ENCODE results near the gene GNGT2.

Gene GNGT2

DNA sequence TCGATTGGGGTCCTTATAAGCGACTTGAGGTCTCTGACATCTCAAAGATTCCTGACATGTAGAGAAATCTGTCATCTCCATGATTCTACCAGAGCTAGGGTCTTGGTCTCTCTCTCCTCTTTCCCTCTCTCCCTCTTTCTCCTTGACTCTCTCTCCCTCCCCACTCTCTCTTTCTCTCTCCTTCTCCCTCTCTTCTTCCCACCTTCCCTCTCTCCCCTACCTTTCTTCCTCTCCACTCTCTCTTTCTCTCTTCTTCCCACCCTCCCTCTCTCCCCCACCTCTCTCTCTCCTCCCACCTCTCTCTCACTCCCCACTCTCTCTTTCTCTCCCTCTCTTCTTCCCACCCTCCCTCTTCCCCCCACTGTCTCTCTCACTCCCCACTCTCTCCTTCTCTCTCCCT lies 45.2 kb downstream of the GNGT2 start:
- Histone ChIP-seq H3K9me3 (replicated peaks in 1 of 2; ENCODE audit: control insufficient read depth in 2 of 2, insufficient read depth in 1 of 2, low read depth in 1 of 2, low read length in 2 of 2) (peaks cover 0 to under 1% of the 10 kb centered on the region in 2 donors), H2AK5ac (ENCODE audit: low read depth, low read length) (no peak overlapping the region), H3K4me3 (ENCODE audit: low read length in 2 of 2) (no peak overlapping the region), H3K27me3 (ENCODE audit: control insufficient read depth in 3 of 3, insufficient read depth in 3 of 3, low read depth in 1 of 3, low read length in 3 of 3) (peaks cover 0 to 15% (median 0%) of the 10 kb centered on the region in 3 experiments), H2BK12ac (ENCODE audit: low read length) (no peak overlapping the region), H2BK5ac (ENCODE audit: low read length) (no peak overlapping the region), H2BK15ac (ENCODE audit: low read length) (no peak overlapping the region), H3K4ac (ENCODE audit: low read length) (no peak overlapping the region), H3K23ac (ENCODE audit: low read depth, low read length, poor library complexity) (no peak overlapping the region), H3K14ac (ENCODE audit: low read length) (no peak overlapping the region), H3K36me3 (replicated peaks in 1 of 2; ENCODE audit: control insufficient read depth in 2 of 2, insufficient read depth in 2 of 2, low read length in 2 of 2) (no peaks in the 10 kb centered on the region), H3K4me2 (ENCODE audit: insufficient read depth, low read length, poor library complexity, severe bottlenecking) (no peak overlapping the region), H4K91ac (ENCODE audit: low read depth, low read length, poor library complexity) (no peak overlapping the region), H4K8ac (ENCODE audit: low read depth, low read length) (no peak overlapping the region), H3K18ac (ENCODE audit: low read length) (no peak overlapping the region), H3K4me1 (ENCODE audit: control insufficient read depth in 2 of 2, insufficient read depth in 1 of 2, low read depth in 1 of 2, low read length in 2 of 2) (no peaks in the 10 kb centered on the region), H2AFZ (ENCODE audit: low read length) (no peak overlapping the region), H3K79me1 (ENCODE audit: low read depth, low read length) (no peaks in the 10 kb centered on the region), H3K27ac (replicated peaks; ENCODE audit: low read length) (no peak overlapping the region), H2BK120ac (ENCODE audit: low read depth, low read length) (no peak overlapping the region), H3K9ac (ENCODE audit: low read depth, low read length, poor library complexity) (no peak overlapping the region)
- WGBS, 2 donors (ENCODE audit: extremely low coverage in 2 of 2, insufficient read length in 2 of 2, insufficient replicate concordance in 1 of 2), result no CpG with 5 or more reads among the region's 2 CpGs
- DNase-seq (ENCODE audit: low spot score), result no peak

DNA sequence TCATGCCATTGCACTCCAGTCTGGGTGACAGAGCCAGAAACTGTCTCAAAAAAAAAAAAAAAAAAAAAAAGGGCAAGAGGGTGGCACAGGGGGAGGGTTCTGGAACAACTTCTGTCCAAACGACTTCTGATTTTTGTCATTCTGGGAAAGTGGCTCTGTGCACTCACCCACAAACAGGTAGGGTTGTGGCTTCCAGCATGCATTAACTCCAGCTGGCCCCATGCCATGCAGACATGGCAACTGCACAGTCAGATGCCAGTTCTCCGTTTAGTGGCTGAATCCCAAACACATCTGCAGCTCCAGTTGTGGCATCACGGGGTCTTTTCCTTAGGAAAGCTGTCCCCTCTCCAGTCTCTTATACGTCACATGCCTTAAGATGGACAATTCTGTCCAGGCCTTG lies 47.5 kb downstream of the GNGT2 start:
- DNase-seq (ENCODE audit: low spot score), result no peak
- no peak overlapping the region for H2AFZ ChIP-seq (ENCODE audit: low read length)
- H3K14ac ChIP-seq (ENCODE audit: low read length), result no peak overlapping the region
- WGBS, 2 donors (ENCODE audit: extremely low coverage in 2 of 2, insufficient read length in 2 of 2, insufficient replicate concordance in 1 of 2), result no CpG with 5 or more reads among the region's 4 CpGs
- H3K4ac ChIP-seq (ENCODE audit: low read length), result no peak overlapping the region
- no peaks in the 10 kb centered on the region for H3K9me3 ChIP-seq (replicated peaks in 1 of 2; ENCODE audit: control insufficient read depth in 2 of 2, insufficient read depth in 1 of 2, low read depth in 1 of 2, low read length in 2 of 2)
- H3K4me3 ChIP-seq (ENCODE audit: low read length in 2 of 2), result no peak overlapping the region
- H3K36me3 ChIP-seq (replicated peaks in 1 of 2; ENCODE audit: control insufficient read depth in 2 of 2, insufficient read depth in 2 of 2, low read length in 2 of 2), result no peaks in the 10 kb centered on the region
- no peak overlapping the region for H3K18ac ChIP-seq (ENCODE audit: low read length)
- H3K9ac ChIP-seq (ENCODE audit: low read depth, low read length, poor library complexity), result no peak overlapping the region
- no peak overlapping the region for H4K91ac ChIP-seq (ENCODE audit: low read depth, low read length, poor library complexity)
- peaks cover 0 to 14% (median 0%) of the 10 kb centered on the region in 3 experiments for H3K27me3 ChIP-seq (ENCODE audit: control insufficient read depth in 3 of 3, insufficient read depth in 3 of 3, low read depth in 1 of 3, low read length in 3 of 3)
- H2BK120ac ChIP-seq (ENCODE audit: low read depth, low read length), result no peak overlapping the region
- peaks cover 0 to 4% of the 10 kb centered on the region in 2 donors for H3K4me1 ChIP-seq (ENCODE audit: control insufficient read depth in 2 of 2, insufficient read depth in 1 of 2, low read depth in 1 of 2, low read length in 2 of 2)
- no peak overlapping the region for H3K4me2 ChIP-seq (ENCODE audit: insufficient read depth, low read length, poor library complexity, severe bottlenecking)
- no peak overlapping the region for H3K27ac ChIP-seq (replicated peaks; ENCODE audit: low read length)
- H4K8ac ChIP-seq (ENCODE audit: low read depth, low read length), result no peak overlapping the region
- H3K23ac ChIP-seq (ENCODE audit: low read depth, low read length, poor library complexity), result no peak overlapping the region
- no peak overlapping the region for H2BK5ac ChIP-seq (ENCODE audit: low read length)
- no peaks in the 10 kb centered on the region for H3K79me1 ChIP-seq (ENCODE audit: low read depth, low read length)
- H2BK12ac ChIP-seq (ENCODE audit: low read length), result no peak overlapping the region
- no peak overlapping the region for H2BK15ac ChIP-seq (ENCODE audit: low read length)
- H2AK5ac ChIP-seq (ENCODE audit: low read depth, low read length), result no peak overlapping the region

- Histone ChIP-seq H2BK15ac (ENCODE audit: low read length) (no peak overlapping the region), H2BK120ac (ENCODE audit: low read depth, low read length) (no peak overlapping the region), H3K18ac (ENCODE audit: low read length) (no peak overlapping the region), H3K4me1 (ENCODE audit: control insufficient read depth in 2 of 2, insufficient read depth in 1 of 2, low read depth in 1 of 2, low read length in 2 of 2) (peaks cover 0 to 4% of the 10 kb centered on the region in 2 donors), H4K8ac (ENCODE audit: low read depth, low read length) (no peak overlapping the region), H2AK5ac (ENCODE audit: low read depth, low read length) (no peak overlapping the region), H2AFZ (ENCODE audit: low read length) (no peak overlapping the region), H2BK5ac (ENCODE audit: low read length) (no peak overlapping the region), H3K4me3 (ENCODE audit: low read length in 2 of 2) (no peak overlapping the region), H3K27me3 (ENCODE audit: control insufficient read depth in 3 of 3, insufficient read depth in 3 of 3, low read depth in 1 of 3, low read length in 3 of 3) (peaks cover 0 to 22% (median 0%) of the 10 kb centered on the region in 3 experiments), H3K14ac (ENCODE audit: low read length) (no peak overlapping the region), H3K79me1 (ENCODE audit: low read depth, low read length) (no peaks in the 10 kb centered on the region), H2BK12ac (ENCODE audit: low read length) (no peak overlapping the region), H4K91ac (ENCODE audit: low read depth, low read length, poor library complexity) (no peak overlapping the region), H3K27ac (replicated peaks; ENCODE audit: low read length) (no peak overlapping the region), H3K36me3 (replicated peaks in 1 of 2; ENCODE audit: control insufficient read depth in 2 of 2, insufficient read depth in 2 of 2, low read length in 2 of 2) (no peaks in the 10 kb centered on the region), H3K4me2 (ENCODE audit: insufficient read depth, low read length, poor library complexity, severe bottlenecking) (no peak overlapping the region), H3K9ac (ENCODE audit: low read depth, low read length, poor library complexity) (no peak overlapping the region), H3K4ac (ENCODE audit: low read length) (no peak overlapping the region), H3K9me3 (replicated peaks in 1 of 2; ENCODE audit: control insufficient read depth in 2 of 2, insufficient read depth in 1 of 2, low read depth in 1 of 2, low read length in 2 of 2) (no peaks in the 10 kb centered on the region), H3K23ac (ENCODE audit: low read depth, low read length, poor library complexity) (no peak overlapping the region)
- no CpG with 5 or more reads among the region's 8 CpGs for WGBS, 2 donors (ENCODE audit: extremely low coverage in 2 of 2, insufficient read length in 2 of 2, insufficient replicate concordance in 1 of 2)
- no peak for DNase-seq (ENCODE audit: low spot score)
Measured at GRCh38 chr17:49157784-49158183, 52.6 kb downstream of the GNGT2 start.

GRCh38 chr17:49156256-49156655 lies 54.1 kb downstream of the GNGT2 start:
- Histone ChIP-seq H2AK5ac (ENCODE audit: low read depth, low read length) (no peak overlapping the region), H3K9ac (ENCODE audit: low read depth, low read length, poor library complexity) (no peak overlapping the region), H2AFZ (ENCODE audit: low read length) (no peak overlapping the region), H3K4me2 (ENCODE audit: insufficient read depth, low read length, poor library complexity, severe bottlenecking) (no peak overlapping the region), H3K18ac (ENCODE audit: low read length) (no peak overlapping the region), H3K36me3 (replicated peaks in 1 of 2; ENCODE audit: control insufficient read depth in 2 of 2, insufficient read depth in 2 of 2, low read length in 2 of 2) (no peaks in the 10 kb centered on the region), H2BK120ac (ENCODE audit: low read depth, low read length) (no peak overlapping the region), H3K14ac (ENCODE audit: low read length) (no peak overlapping the region), H2BK12ac (ENCODE audit: low read length) (no peak overlapping the region), H3K4me1 (ENCODE audit: control insufficient read depth in 2 of 2, insufficient read depth in 1 of 2, low read depth in 1 of 2, low read length in 2 of 2) (peaks cover 0 to 4% of the 10 kb centered on the region in 2 donors), H3K27ac (replicated peaks; ENCODE audit: low read length) (no peak overlapping the region), H4K8ac (ENCODE audit: low read depth, low read length) (no peak overlapping the region), H3K4ac (ENCODE audit: low read length) (no peak overlapping the region), H2BK5ac (ENCODE audit: low read length) (no peak overlapping the region), H3K23ac (ENCODE audit: low read depth, low read length, poor library complexity) (no peak overlapping the region), H3K9me3 (replicated peaks in 1 of 2; ENCODE audit: control insufficient read depth in 2 of 2, insufficient read depth in 1 of 2, low read depth in 1 of 2, low read length in 2 of 2) (no peaks in the 10 kb centered on the region), H2BK15ac (ENCODE audit: low read length) (no peak overlapping the region), H4K91ac (ENCODE audit: low read depth, low read length, poor library complexity) (no peak overlapping the region), H3K4me3 (ENCODE audit: low read length in 2 of 2) (no peak overlapping the region), H3K27me3 (ENCODE audit: control insufficient read depth in 3 of 3, insufficient read depth in 3 of 3, low read depth in 1 of 3, low read length in 3 of 3) (peaks cover 0 to 22% (median 0%) of the 10 kb centered on the region in 3 experiments), H3K79me1 (ENCODE audit: low read depth, low read length) (no peaks in the 10 kb centered on the region)
- DNase-seq (ENCODE audit: low spot score), result no peak
- WGBS, 2 donors (ENCODE audit: extremely low coverage in 2 of 2, insufficient read length in 2 of 2, insufficient replicate concordance in 1 of 2), result no CpG with 5 or more reads among the region's 11 CpGs
